Trophoblast cell (in vitro differentiated cells and primary cell): ENCODE results near the gene EDAR.

Source experiments
- DNase-seq, 2 donors: peaks; one replicate each; pipeline ENCODE4 v3.0.0-alpha.2; 2016
- H2AFZ ChIP-seq: 2 replicates; pipeline ENCODE4 v1.6.1; 2013; ENCODE audit warnings: low read length, moderate library complexity, mild to moderate bottlenecking; ENCODE audit not compliant: insufficient read depth, poor library complexity
- H2AK5ac ChIP-seq: 2 replicates; pipeline ENCODE4 v1.6.1; 2013; ENCODE audit warnings: mild to moderate bottlenecking, low read length
- H2BK120ac ChIP-seq: 2 replicates; pipeline ENCODE4 v1.6.1; 2013; ENCODE audit warnings: low read length, mild to moderate bottlenecking, moderate library complexity; ENCODE audit not compliant: insufficient read depth, poor library complexity
- H2BK12ac ChIP-seq: 2 replicates; pipeline ENCODE4 v1.6.1; 2013; ENCODE audit warnings: mild to moderate bottlenecking, low read length, moderate library complexity
- H2BK5ac ChIP-seq: 2 replicates; pipeline ENCODE4 v1.6.1; 2013; ENCODE audit warnings: low read length, low read depth, moderate library complexity, mild to moderate bottlenecking; ENCODE audit not compliant: poor library complexity
- H3K14ac ChIP-seq: 2 replicates; pipeline ENCODE4 v1.6.1; 2013; ENCODE audit warnings: mild to moderate bottlenecking, low read length
- H3K18ac ChIP-seq: 2 replicates; pipeline ENCODE4 v1.6.1; 2013; ENCODE audit warnings: mild to moderate bottlenecking, low read length
- H3K23ac ChIP-seq: 2 replicates; pipeline ENCODE4 v1.6.1; 2013; ENCODE audit warnings: low read length
- H3K27ac ChIP-seq: 2 replicates; pipeline ENCODE4 v1.5.1; 2013; ENCODE audit warnings: low read depth, mild to moderate bottlenecking, inconsistent platforms, low read length, moderate library complexity
- H3K27me3 ChIP-seq: 2 replicates; pipeline ENCODE4 v1.6.1; 2013; ENCODE audit warnings: inconsistent platforms, mild to moderate bottlenecking, low read length, moderate library complexity; ENCODE audit not compliant: insufficient read depth
- H3K36me3 ChIP-seq, 2 experiments: 1 replicate in 1 of 2; 2 replicates in 1 of 2; pipeline ENCODE4 v1.6.1; 2013; ENCODE audit warnings: low read length in 2 of 2, mild to moderate bottlenecking in 2 of 2, moderate library complexity in 1 of 2; ENCODE audit not compliant: insufficient read depth in 2 of 2, control insufficient read depth in 1 of 2
- H3K4ac ChIP-seq: 2 replicates; pipeline ENCODE4 v1.6.1; 2013; ENCODE audit warnings: low read depth, mild to moderate bottlenecking, low read length, moderate library complexity
- H3K4me1 ChIP-seq, 2 experiments: 1 replicate in 1 of 2; 2 replicates in 1 of 2; pipeline ENCODE4 v1.6.1; 2013; ENCODE audit warnings: low read length in 2 of 2, mild to moderate bottlenecking in 2 of 2, moderate library complexity in 1 of 2; ENCODE audit not compliant: insufficient read depth in 2 of 2, control insufficient read depth in 1 of 2
- H3K4me2 ChIP-seq: 2 replicates; pipeline ENCODE4 v1.6.1; 2013; ENCODE audit warnings: inconsistent platforms, mild to moderate bottlenecking, low read length, moderate library complexity
- H3K4me3 ChIP-seq: 2 replicates; pipeline ENCODE4 v1.5.1; 2013; ENCODE audit warnings: mild to moderate bottlenecking, low read depth, low read length, inconsistent platforms
- H3K79me1 ChIP-seq: one replicate; pipeline ENCODE4 v1.6.1; 2013; ENCODE audit warnings: low read length
- H3K79me2 ChIP-seq: 2 replicates; pipeline ENCODE4 v1.6.1; 2013; ENCODE audit warnings: low read length, mild to moderate bottlenecking; ENCODE audit not compliant: control insufficient read depth, insufficient read depth, poor library complexity
- H3K9ac ChIP-seq: 2 replicates; pipeline ENCODE4 v1.6.1; 2013; ENCODE audit warnings: mild to moderate bottlenecking, low read length
- H3K9me3 ChIP-seq: 2 replicates; pipeline ENCODE4 v1.6.1; 2013; ENCODE audit warnings: low read depth, mild to moderate bottlenecking, control low read depth, inconsistent platforms, low read length; ENCODE audit not compliant: insufficient read depth
- H4K12ac ChIP-seq: 2 replicates; pipeline ENCODE4 v1.6.1; 2013; ENCODE audit warnings: low read depth, mild to moderate bottlenecking, low read length, moderate library complexity
- H4K8ac ChIP-seq: 2 replicates; pipeline ENCODE4 v1.6.1; 2013; ENCODE audit warnings: low read depth, mild to moderate bottlenecking, low read length, moderate library complexity
- H4K91ac ChIP-seq: one replicate; pipeline ENCODE4 v1.6.1; 2013; ENCODE audit warnings: low read depth, mild to moderate bottlenecking, low read length, moderate library complexity
- WGBS: extraction: QIAGEN DNeasy Blood & Tissue Kit; methylation state at CpG from one replicate; pipeline ENCODE4 v1.1.7; 2013; ENCODE audit warnings: missing lambda C conversion rate; ENCODE audit not compliant: insufficient read length, insufficient coverage; ENCODE audit errors: extremely low coverage; 5-methylcytosine and 5-hydroxymethylcytosine counted together

EDAR gene

GRCh38 chr2:108943751-108944150 is 45.3 kb downstream of the EDAR start:
- no peak overlapping the region for H3K27ac ChIP-seq
- H2BK5ac ChIP-seq = no peak overlapping the region
- no peak overlapping the region for H3K4ac ChIP-seq
- H2BK12ac ChIP-seq = no peak overlapping the region
- H3K4me1 ChIP-seq = no peaks in the 10 kb centered on the region
- H3K18ac ChIP-seq = no peak overlapping the region
- no peak overlapping the region for H2AFZ ChIP-seq
- no peak for DNase-seq
- H4K12ac ChIP-seq = no peak overlapping the region
- no peaks in the 10 kb centered on the region for H3K79me1 ChIP-seq
- H4K8ac ChIP-seq = no peak overlapping the region
- no peak overlapping the region for H3K14ac ChIP-seq
- no peak overlapping the region for H4K91ac ChIP-seq
- no peak overlapping the region for H2BK120ac ChIP-seq
- no peak overlapping the region for H3K9ac ChIP-seq
- no peaks in the 10 kb centered on the region for H3K79me2 ChIP-seq
- no peak overlapping the region for H3K4me2 ChIP-seq
- H3K23ac ChIP-seq = no peak overlapping the region
- WGBS = no CpG with 5 or more reads among the region's 6 CpGs
- no peaks in the 10 kb centered on the region for H3K36me3 ChIP-seq
- H3K4me3 ChIP-seq = no peak overlapping the region
- H3K9me3 ChIP-seq = peaks cover 12% of the 10 kb centered on the region
- H3K27me3 ChIP-seq = no peaks in the 10 kb centered on the region
- H2AK5ac ChIP-seq = no peak overlapping the region

GRCh38 chr2:108942888-108943287 is 46.1 kb downstream of the EDAR start:
- Histone ChIP-seq H4K91ac (no peak overlapping the region), H3K4me2 (no peak overlapping the region), H3K4ac (no peak overlapping the region), H3K79me2 (no peaks in the 10 kb centered on the region), H3K9me3 (peaks cover 10% of the 10 kb centered on the region), H4K12ac (no peak overlapping the region), H3K79me1 (no peaks in the 10 kb centered on the region), H3K27me3 (no peaks in the 10 kb centered on the region), H3K4me1 (no peaks in the 10 kb centered on the region), H3K27ac (no peak overlapping the region), H2BK120ac (no peak overlapping the region), H2AK5ac (no peak overlapping the region), H2BK12ac (no peak overlapping the region), H3K23ac (no peak overlapping the region), H3K36me3 (no peaks in the 10 kb centered on the region), H2AFZ (no peak overlapping the region), H4K8ac (no peak overlapping the region), H2BK5ac (no peak overlapping the region), H3K18ac (no peak overlapping the region), H3K4me3 (no peak overlapping the region), H3K9ac (no peak overlapping the region), H3K14ac (no peak overlapping the region)
- WGBS = no CpG with 5 or more reads among the region's 15 CpGs
- no peak for DNase-seq

DNA sequence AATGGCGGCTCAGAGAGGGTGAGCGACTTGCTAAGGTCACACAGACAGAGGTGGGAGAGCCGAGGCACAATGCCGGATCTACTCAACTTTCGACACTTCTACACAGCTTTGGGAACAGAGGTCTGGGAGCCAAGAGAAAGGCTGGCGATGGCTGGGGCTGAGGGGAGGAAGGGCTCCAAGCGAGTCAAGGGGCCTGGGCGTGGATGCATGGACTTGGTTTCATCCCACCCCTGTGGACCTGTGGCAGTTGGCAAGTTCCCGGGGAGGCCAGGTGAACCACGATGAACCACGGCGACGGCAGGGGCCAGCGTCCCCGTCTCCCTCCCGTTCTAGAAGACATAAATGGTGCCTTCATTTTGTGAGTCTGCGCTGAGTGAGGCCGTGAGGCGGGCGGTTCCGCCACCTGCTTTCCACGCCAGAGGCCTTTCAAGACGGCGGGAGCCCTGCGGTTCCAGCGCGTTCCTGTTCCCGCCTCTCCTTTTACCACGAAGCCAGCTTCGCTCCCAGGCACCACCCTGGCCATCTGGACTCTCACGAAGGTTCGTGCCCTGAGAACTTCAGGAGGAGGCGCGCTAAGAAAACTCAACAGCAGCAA is 46.7 kb downstream of the EDAR start:
- Histone ChIP-seq H3K14ac (no peak overlapping the region), H3K36me3 (no peaks in the 10 kb centered on the region), H3K9me3 (peaks cover 7% of the 10 kb centered on the region), H2BK120ac (no peak overlapping the region), H3K18ac (no peak overlapping the region), H3K79me1 (no peaks in the 10 kb centered on the region), H4K91ac (no peak overlapping the region), H2AFZ (no peak overlapping the region), H4K12ac (no peak overlapping the region), H3K27me3 (no peaks in the 10 kb centered on the region), H3K4me1 (no peaks in the 10 kb centered on the region), H3K4ac (no peak overlapping the region), H4K8ac (no peak overlapping the region), H3K79me2 (no peaks in the 10 kb centered on the region), H3K23ac (no peak overlapping the region), H3K4me3 (no peak overlapping the region), H2AK5ac (no peak overlapping the region), H2BK12ac (no peak overlapping the region), H3K9ac (no peak overlapping the region), H3K4me2 (no peak overlapping the region), H2BK5ac (no peak overlapping the region), H3K27ac (no peak overlapping the region)
- DNase-seq = no peak
- no CpG with 5 or more reads among the region's 34 CpGs for WGBS

- Histone ChIP-seq H3K23ac (no peak overlapping the region), H3K4me2 (no peak overlapping the region), H3K27me3 (no peaks in the 10 kb centered on the region), H3K18ac (no peak overlapping the region), H3K4me3 (no peak overlapping the region), H2BK120ac (no peak overlapping the region), H4K91ac (no peak overlapping the region), H3K9ac (no peak overlapping the region), H4K8ac (no peak overlapping the region), H3K79me2 (no peaks in the 10 kb centered on the region), H3K4me1 (no peaks in the 10 kb centered on the region), H3K36me3 (no peaks in the 10 kb centered on the region), H2AK5ac (no peak overlapping the region), H3K9me3 (peaks cover 4% of the 10 kb centered on the region), H3K4ac (no peak overlapping the region), H2BK12ac (no peak overlapping the region), H3K79me1 (no peaks in the 10 kb centered on the region), H3K27ac (no peak overlapping the region), H3K14ac (no peak overlapping the region), H4K12ac (no peak overlapping the region), H2BK5ac (no peak overlapping the region), H2AFZ (no peak overlapping the region)
- no CpG with 5 or more reads among the region's 9 CpGs for WGBS
- DNase-seq = no peak
Measured at GRCh38 chr2:108941767-108942166, 47.3 kb downstream of the EDAR start.
